CD8-positive, alpha-beta memory T cell (primary cell): ENCODE data around the gene DCANP1. TPM values are rescaled to one million over a fixed set of nuclear protein-coding genes. Genes with fewer than 3 reads are reported as not detected.

Source experiments
- CTCF ChIA-PET: fragments of 350-600 bp; sonication (Branson Sonifier 250); formaldehyde crosslinking; loops from one replicate; lab custom pipeline; 2021; ENCODE audit warnings: antibody characterized with exemption; lab: Charles Lee
- POLR2A ChIA-PET: fragments of 350-600 bp; sonication (Branson Sonifier 250); formaldehyde crosslinking; loops from one replicate; lab custom pipeline; 2021; ENCODE audit warnings: antibody characterized with exemption; lab: Charles Lee
- DNase-seq, 5 donors: peaks; one replicate each; pipeline versions ENCODE4 v3.0.0 to v3.0.0-alpha.2; 2020 to 2022; ENCODE audit warnings: mixed read lengths in 1 of 5
- H3K27ac ChIP-seq: one replicate; pipeline ENCODE4 v1.7.0; 2013; ENCODE audit warnings: low read depth, mild to moderate bottlenecking, low read length, moderate library complexity
- H3K27me3 ChIP-seq: 2 replicates; pipeline ENCODE4 v1.7.0; 2013; ENCODE audit warnings: low read length, mild to moderate bottlenecking; ENCODE audit not compliant: insufficient read depth, poor library complexity, severe bottlenecking
- H3K36me3 ChIP-seq: 2 replicates; pipeline ENCODE4 v1.7.0; 2013; ENCODE audit warnings: mild to moderate bottlenecking, low read length, moderate library complexity; ENCODE audit not compliant: insufficient read depth
- H3K4me1 ChIP-seq: 2 replicates; pipeline ENCODE4 v1.7.0; 2013; ENCODE audit warnings: mild to moderate bottlenecking, low read length, moderate library complexity; ENCODE audit not compliant: insufficient read depth
- H3K4me3 ChIP-seq: 2 replicates; pipeline ENCODE4 v1.7.0; 2013; ENCODE audit warnings: mild to moderate bottlenecking, low read length
- H3K9me3 ChIP-seq: 2 replicates; pipeline ENCODE4 v1.7.0; 2013; ENCODE audit warnings: mild to moderate bottlenecking, low read length
- H3K27ac Mint-ChIP-seq, 8 donors: one replicate each; pipeline ENCODE4 v1.8.0; 2020 to 2021; ENCODE audit warnings: mixed read lengths in 8 of 8, mild to moderate bottlenecking in 6 of 8, inconsistent platforms in 3 of 8, moderate library complexity in 3 of 8
- H3K27me3 Mint-ChIP-seq, 2 donors: one replicate each; pipeline ENCODE4 v1.8.0; 2020 to 2021; ENCODE audit warnings: mixed read lengths in 2 of 2, mild to moderate bottlenecking in 1 of 2, moderate library complexity in 1 of 2
- H3K36me3 Mint-ChIP-seq, 3 donors: one replicate each; pipeline ENCODE4 v1.8.0; 2020 to 2021; ENCODE audit warnings: mixed read lengths in 3 of 3, inconsistent platforms in 1 of 3, mild to moderate bottlenecking in 1 of 3
- H3K4me1 Mint-ChIP-seq, 3 donors: one replicate each; pipeline ENCODE4 v1.8.0; 2020 to 2021; ENCODE audit warnings: mixed read lengths in 3 of 3, inconsistent platforms in 1 of 3, mild to moderate bottlenecking in 1 of 3
- H3K4me3 Mint-ChIP-seq, 7 donors: one replicate each; pipeline ENCODE4 v1.8.0; 2020 to 2021; ENCODE audit warnings: mixed read lengths in 7 of 7, mild to moderate bottlenecking in 6 of 7, moderate library complexity in 4 of 7, inconsistent platforms in 2 of 7
- H3K9me3 Mint-ChIP-seq, 5 donors: one replicate each; pipeline ENCODE4 v1.8.0; 2020 to 2022; ENCODE audit warnings: mixed read lengths in 5 of 5, mild to moderate bottlenecking in 3 of 5, moderate library complexity in 2 of 5, inconsistent platforms in 1 of 5
- polyA plus RNA-seq: library from polyadenylated mRNA; unstranded; fragments of 300-500 nt; fragmentation: Illumina TruSeq; gene quantifications from one replicate; pipeline ENCODE4 v1.2.3, GENCODE V29; 2021
- total RNA-seq, 2 experiments: library from RNA; stranded (reverse); gene quantifications; one replicate each; pipeline ENCODE4 v1.2.3, GENCODE V29; 2021

Gene DCANP1
- total and polyA plus RNA-seq, 3 experiments from 2014 or later: not detected

DNA sequence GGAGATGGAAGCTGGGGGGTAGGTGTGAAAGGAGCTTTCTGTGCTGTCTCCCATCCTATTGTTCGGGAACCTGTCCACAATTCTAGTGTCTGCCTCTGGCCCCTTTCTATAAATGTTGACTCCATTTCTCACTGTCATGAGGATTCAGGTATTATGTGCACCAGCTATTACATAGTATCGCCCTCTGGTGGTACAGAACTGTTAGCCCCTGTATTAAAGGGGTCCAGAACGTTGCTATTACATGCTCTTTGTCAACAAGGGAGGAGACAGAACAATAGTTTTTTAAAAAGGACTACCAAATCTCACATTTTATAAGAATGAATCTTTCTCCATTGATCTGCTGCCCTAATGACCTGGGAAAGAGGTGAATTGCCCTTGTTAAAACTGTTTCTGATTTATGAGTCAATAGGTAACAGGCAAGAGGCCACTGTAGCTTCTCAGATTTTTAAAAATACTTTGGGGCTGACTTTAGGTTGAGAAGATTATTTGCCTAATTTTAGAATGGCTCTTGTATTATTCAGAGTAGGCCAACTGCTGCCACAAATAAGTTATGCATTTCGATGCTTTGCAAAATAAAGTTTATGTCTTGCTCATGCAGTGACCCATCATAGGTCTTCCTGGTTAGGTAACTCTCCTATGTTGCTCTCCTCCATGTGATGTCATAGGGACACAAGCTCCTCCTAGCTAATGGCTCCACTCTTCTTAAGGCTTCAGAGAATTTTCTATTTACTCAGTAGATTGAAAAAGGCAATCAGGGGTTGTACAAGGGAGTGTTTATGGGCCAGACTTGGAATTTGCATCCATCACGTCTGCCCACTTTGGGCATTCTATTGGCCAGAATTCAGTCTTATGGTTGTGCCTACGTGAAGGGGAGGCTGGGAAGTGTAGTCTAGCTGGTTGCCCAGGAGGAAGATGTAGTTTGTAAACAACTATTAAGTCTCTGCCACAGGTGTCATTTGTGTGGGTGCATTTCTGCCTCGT, 20.8 kb downstream of the DCANP1 start:
- H3K36me3 ChIP-seq: no peaks in the 10 kb centered on the region
- Mint-ChIP-seq H3K27ac (no peak overlapping the region), H3K9me3 (peaks cover 4 to 13% (median 9%) of the 10 kb centered on the region in 5 donors), H3K27me3 (peaks cover 14 to 61% of the 10 kb centered on the region in 2 donors), H3K4me1 (no peaks in the 10 kb centered on the region), H3K36me3 (peaks cover 0 to 6% (median 0%) of the 10 kb centered on the region in 3 donors), H3K4me3 (no peak overlapping the region)
- H3K9me3 ChIP-seq: no peaks in the 10 kb centered on the region
- no peaks in the 10 kb centered on the region for H3K4me1 ChIP-seq
- ChIA-PET POLR2A (no interaction called here), CTCF (interaction anchor here (1.0 to 1.5 kb wide), 3 partner anchors 13 to 27 kb away, joined by 3 to 5 read pairs (median 4); partner anchors contain the start of gene MACROH2A1)
- H3K27me3 ChIP-seq: no peaks in the 10 kb centered on the region
- H3K27ac ChIP-seq: no peak overlapping the region
- peak in 2 of 5 donors; percentile 17 to 27 for DNase-seq
- no peak overlapping the region for H3K4me3 ChIP-seq

DNA sequence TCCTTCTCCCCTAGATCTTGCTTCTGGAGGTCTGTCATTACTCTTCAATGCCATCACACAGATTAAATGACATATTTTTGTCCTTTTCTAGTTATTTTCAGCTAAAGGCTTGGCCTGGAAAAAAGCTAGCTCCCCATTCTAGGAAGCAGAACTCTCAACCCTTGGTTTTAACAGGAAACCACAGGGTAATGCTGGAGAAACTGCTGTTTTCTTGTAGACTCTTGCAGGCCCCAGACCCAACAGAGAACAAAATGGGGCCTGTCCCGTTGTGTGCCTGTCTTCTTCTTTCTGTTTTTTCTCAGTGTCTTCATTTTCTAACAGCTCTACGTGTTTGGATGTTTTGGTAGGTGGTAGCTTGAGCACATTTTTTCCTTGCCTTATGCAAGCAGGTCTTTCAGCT, 21.5 kb downstream of the DCANP1 start:
- Histone ChIP-seq H3K27me3 (no peaks in the 10 kb centered on the region), H3K36me3 (no peaks in the 10 kb centered on the region), H3K27ac (no peak overlapping the region), H3K4me3 (no peak overlapping the region), H3K9me3 (no peaks in the 10 kb centered on the region), H3K4me1 (no peaks in the 10 kb centered on the region)
- DNase-seq: no peak
- CTCF ChIA-PET: interaction anchor here (1.0 to 1.5 kb wide), 3 partner anchors 13 to 26 kb away, joined by 3 to 5 read pairs (median 4); partner anchors contain the start of gene MACROH2A1
- no peak overlapping the region for H3K27ac Mint-ChIP-seq
- H3K4me1 Mint-ChIP-seq: no peaks in the 10 kb centered on the region
- POLR2A ChIA-PET: interaction anchor here (0.6 kb wide), 1 partner anchor 23 kb away, joined by 8 read pairs; no protein-coding TSS in a partner anchor
- H3K4me3 Mint-ChIP-seq: no peak overlapping the region
- peaks cover 4 to 13% (median 10%) of the 10 kb centered on the region in 5 donors for H3K9me3 Mint-ChIP-seq
- H3K36me3 Mint-ChIP-seq: peaks cover 0 to 6% (median 0%) of the 10 kb centered on the region in 3 donors
- H3K27me3 Mint-ChIP-seq: peaks cover 14 to 62% of the 10 kb centered on the region in 2 donors

- H3K4me1 ChIP-seq: no peaks in the 10 kb centered on the region
- Mint-ChIP-seq H3K27me3 (peaks cover 26 to 64% of the 10 kb centered on the region in 2 donors), H3K27ac (no peak overlapping the region), H3K9me3 (peaks cover 13 to 18% (median 17%) of the 10 kb centered on the region in 5 donors), H3K36me3 (peaks cover 0 to 13% (median 0%) of the 10 kb centered on the region in 3 donors), H3K4me1 (no peaks in the 10 kb centered on the region), H3K4me3 (no peak overlapping the region)
- H3K27ac ChIP-seq: no peak overlapping the region
- DNase-seq: no peak
- H3K27me3 ChIP-seq: no peaks in the 10 kb centered on the region
- no peaks in the 10 kb centered on the region for H3K36me3 ChIP-seq
- H3K9me3 ChIP-seq: no peaks in the 10 kb centered on the region
- CTCF ChIA-PET: no interaction called here
- POLR2A ChIA-PET: no interaction called here
- H3K4me3 ChIP-seq: no peak overlapping the region
These were observed 23.3 kb downstream of the DCANP1 start for GRCh38 chr5:135423846-135424168.

GRCh38 chr5:135423146-135423845, 23.9 kb downstream of the DCANP1 start:
- no peaks in the 10 kb centered on the region for H3K4me1 Mint-ChIP-seq
- no peaks in the 10 kb centered on the region for H3K4me1 ChIP-seq
- H3K36me3 ChIP-seq: no peaks in the 10 kb centered on the region
- ChIA-PET POLR2A (no interaction called here), CTCF (no interaction called here)
- no peak overlapping the region for H3K4me3 ChIP-seq
- no peaks in the 10 kb centered on the region for H3K27me3 ChIP-seq
- no peak for DNase-seq
- no peaks in the 10 kb centered on the region for H3K9me3 ChIP-seq
- H3K27ac Mint-ChIP-seq: no peak overlapping the region
- no peak overlapping the region for H3K4me3 Mint-ChIP-seq
- H3K27me3 Mint-ChIP-seq: peaks cover 27 to 68% of the 10 kb centered on the region in 2 donors
- H3K36me3 Mint-ChIP-seq: peaks cover 0 to 9% (median 0%) of the 10 kb centered on the region in 3 donors
- no peak overlapping the region for H3K27ac ChIP-seq
- H3K9me3 Mint-ChIP-seq: peaks cover 9 to 15% (median 13%) of the 10 kb centered on the region in 5 donors

GRCh38 chr5:135422419-135422818, 24.7 kb downstream of the DCANP1 start:
- Histone ChIP-seq H3K27me3 (no peaks in the 10 kb centered on the region), H3K9me3 (no peaks in the 10 kb centered on the region), H3K36me3 (no peaks in the 10 kb centered on the region), H3K27ac (no peak overlapping the region), H3K4me1 (no peaks in the 10 kb centered on the region), H3K4me3 (no peak overlapping the region)
- ChIA-PET CTCF (no interaction called here), POLR2A (no interaction called here)
- peaks cover 8 to 15% (median 12%) of the 10 kb centered on the region in 5 donors for H3K9me3 Mint-ChIP-seq
- peaks cover 28 to 73% of the 10 kb centered on the region in 2 donors for H3K27me3 Mint-ChIP-seq
- no peak overlapping the region for H3K4me3 Mint-ChIP-seq
- no peaks in the 10 kb centered on the region for H3K4me1 Mint-ChIP-seq
- peaks cover 0 to 9% (median 0%) of the 10 kb centered on the region in 3 donors for H3K36me3 Mint-ChIP-seq
- DNase-seq: no peak
- H3K27ac Mint-ChIP-seq: no peak overlapping the region

DNA sequence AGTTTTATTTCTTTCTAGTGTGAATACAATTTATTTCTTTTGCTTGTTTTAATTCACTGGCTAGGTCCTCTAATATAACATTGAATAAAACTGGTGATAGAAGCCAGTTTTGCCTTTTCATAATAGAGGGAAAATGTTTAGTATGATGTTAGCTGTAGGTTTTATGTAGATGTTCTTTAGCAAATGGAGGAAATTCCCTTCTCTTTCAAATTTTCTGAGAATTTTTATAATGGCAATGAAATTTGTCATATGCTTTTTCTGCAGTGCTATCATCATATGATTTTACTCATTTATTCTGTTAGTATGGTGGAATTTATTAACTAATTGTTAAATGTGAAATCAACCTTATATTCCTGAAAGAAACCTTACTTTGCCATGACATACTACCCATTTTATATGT, 30.1 kb downstream of the DCANP1 start:
- Mint-ChIP-seq H3K27me3 (peaks cover 32 to 81% of the 10 kb centered on the region in 2 donors), H3K36me3 (peaks cover 0 to 9% (median 0%) of the 10 kb centered on the region in 3 donors)

DNA sequence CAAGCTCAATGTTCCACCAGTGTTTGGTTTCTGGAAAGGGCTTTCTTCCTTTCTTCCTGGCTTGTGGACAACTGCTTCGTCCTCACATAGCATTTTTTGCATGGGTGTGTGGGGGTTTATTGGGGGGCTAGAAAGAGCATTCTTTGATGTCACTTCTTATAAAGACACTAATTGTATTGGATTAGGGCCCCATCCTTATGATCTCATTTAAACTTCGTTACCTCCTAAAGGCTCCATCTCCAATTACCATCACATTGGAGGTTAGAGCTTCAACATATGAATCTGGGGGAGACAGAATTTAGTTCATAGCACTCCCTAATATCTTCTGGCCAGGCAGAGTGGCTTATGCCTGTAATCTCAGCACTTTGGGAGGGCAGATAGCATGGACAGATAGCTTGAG, 42.1 kb downstream of the DCANP1 start:
- Mint-ChIP-seq H3K27ac (no peak overlapping the region), H3K4me1 (peaks cover 0 to 4% (median 3%) of the 10 kb centered on the region in 3 donors)
- POLR2A ChIA-PET: no interaction called here

More for the DNA sequence above, 30.1 kb downstream of the DCANP1 start:
- ChIA-PET POLR2A (no interaction called here), CTCF (no interaction called here)
- Histone ChIP-seq H3K36me3 (no peaks in the 10 kb centered on the region), H3K27me3 (no peaks in the 10 kb centered on the region), H3K9me3 (no peaks in the 10 kb centered on the region), H3K4me3 (no peak overlapping the region), H3K27ac (no peak overlapping the region), H3K4me1 (no peaks in the 10 kb centered on the region)
- no peak overlapping the region for H3K27ac Mint-ChIP-seq
- peaks cover 8 to 18% (median 12%) of the 10 kb centered on the region in 5 donors for H3K9me3 Mint-ChIP-seq
- no peaks in the 10 kb centered on the region for H3K4me1 Mint-ChIP-seq
- H3K4me3 Mint-ChIP-seq: no peak overlapping the region
- no peak for DNase-seq

More for the DNA sequence above, 42.1 kb downstream of the DCANP1 start:
- Mint-ChIP-seq H3K27me3 (peaks cover 10 to 17% of the 10 kb centered on the region in 2 donors), H3K36me3 (peaks cover 0 to 3% (median 0%) of the 10 kb centered on the region in 3 donors), H3K4me3 (peak overlapping the region in 1 of 7 donors; percentile 49), H3K9me3 (peaks cover 2 to 9% (median 4%) of the 10 kb centered on the region in 5 donors)
- H3K9me3 ChIP-seq: no peaks in the 10 kb centered on the region
- CTCF ChIA-PET: no interaction called here
- DNase-seq: no peak
- H3K36me3 ChIP-seq: no peaks in the 10 kb centered on the region
- H3K27me3 ChIP-seq: no peaks in the 10 kb centered on the region
- peaks cover 2% of the 10 kb centered on the region for H3K4me1 ChIP-seq
- no peak overlapping the region for H3K4me3 ChIP-seq
- no peak overlapping the region for H3K27ac ChIP-seq
